GM18873 (cell line): ENCODE results near the gene CA12.

ENCODE experiments used
- ATAC-seq: cut with Tn5 transposase; IDR thresholded peaks from one replicate; pipeline ENCODE4 v1.9.1; 2021; ENCODE audit warnings: mild to moderate bottlenecking, moderate library complexity, moderate number of reproducible peaks; ENCODE audit not compliant: unreplicated experiment, low FRiP score

Gene CA12

DNA sequence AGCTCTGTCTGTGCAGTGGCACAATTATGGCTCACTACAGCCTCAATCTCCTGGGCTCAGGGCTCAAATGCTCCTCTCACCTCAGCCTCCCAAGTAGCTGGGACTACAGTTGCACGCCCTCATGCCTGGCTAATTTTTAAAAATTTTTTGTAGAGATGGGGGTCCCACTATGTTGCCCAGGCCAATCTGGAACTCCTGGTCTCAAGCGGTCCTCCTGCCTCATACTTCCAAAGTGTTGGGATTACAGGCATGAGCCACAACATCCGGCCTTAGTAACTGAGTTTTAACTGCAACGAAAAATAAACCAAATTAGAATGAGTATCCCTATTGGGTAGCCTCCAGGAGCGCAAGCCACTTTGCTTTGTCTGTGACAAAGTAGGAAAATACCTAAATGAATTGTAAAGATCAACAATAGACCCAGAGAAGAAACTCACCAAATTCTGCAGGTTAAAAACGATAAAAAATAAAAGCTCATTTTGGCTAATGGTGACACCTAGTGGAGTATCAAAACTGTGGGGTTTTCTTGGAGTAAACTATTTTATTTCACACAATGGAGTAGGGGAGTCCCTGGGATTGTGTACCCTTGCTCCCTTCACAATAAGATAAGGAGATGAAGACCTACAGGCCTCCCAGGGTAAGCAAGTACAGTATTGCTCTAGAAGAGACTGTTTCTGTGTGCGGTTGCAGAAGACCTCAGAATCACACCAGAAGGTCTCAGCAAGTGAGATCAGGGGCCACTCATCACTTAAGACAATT is 21.0 kb upstream of the CA12 start:
- ATAC-seq: no peak

DNA sequence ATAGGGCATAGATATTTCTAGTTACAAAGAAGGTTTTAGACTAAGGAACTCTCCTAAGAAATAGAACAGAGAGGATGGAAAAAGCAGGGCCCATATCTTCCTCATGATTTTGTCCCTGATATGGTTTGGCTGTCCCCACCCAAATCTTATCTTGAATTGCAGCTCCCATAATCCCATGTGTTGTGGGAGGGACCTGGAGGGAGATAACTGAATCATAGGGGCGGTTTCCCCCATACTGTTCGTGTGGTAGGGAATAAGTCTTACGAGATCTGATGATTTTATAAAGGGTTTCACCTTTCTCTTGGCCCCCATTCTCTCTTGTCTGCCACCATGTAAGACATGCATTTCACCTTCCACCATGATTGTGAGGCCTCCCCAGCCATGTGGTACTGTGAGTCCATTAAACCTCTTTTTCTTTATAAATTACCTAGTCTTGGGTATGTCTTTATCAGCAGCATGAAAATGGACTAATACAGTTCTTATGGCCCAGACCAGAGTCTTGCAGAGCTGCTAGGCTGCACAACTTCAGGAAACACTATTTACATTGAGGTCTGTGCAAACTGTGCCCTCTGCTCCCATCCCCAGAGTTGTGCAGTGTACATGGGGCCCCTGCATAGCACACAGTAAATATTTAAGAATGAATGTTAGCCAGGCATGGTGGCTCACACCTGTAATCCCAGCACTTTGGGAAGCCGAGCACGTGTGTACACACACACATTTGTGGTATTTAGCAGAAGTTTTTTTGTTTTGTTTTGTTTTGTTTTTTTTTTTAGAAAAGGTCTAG is 20.3 kb upstream of the CA12 start:
- no peak for ATAC-seq

DNA sequence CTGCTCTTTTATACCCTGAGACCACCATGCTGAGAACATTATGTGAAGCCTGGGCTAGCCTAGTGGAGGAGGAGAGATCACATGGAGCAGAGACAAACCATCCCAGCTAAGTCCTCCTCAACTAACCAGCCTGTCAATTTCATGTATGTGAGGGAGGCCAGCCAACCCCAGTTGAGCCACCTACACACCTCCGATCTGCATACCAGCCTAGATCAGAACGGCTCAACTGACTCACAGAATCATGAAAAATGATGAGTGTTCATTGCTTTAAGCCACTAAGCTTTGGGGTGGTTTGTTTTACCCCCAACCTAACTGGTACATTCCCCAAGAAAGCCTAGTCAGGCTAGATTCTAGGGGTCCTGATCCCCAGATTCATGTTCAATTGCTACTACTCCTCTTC is 19.4 kb upstream of the CA12 start:
- no peak for ATAC-seq

DNA sequence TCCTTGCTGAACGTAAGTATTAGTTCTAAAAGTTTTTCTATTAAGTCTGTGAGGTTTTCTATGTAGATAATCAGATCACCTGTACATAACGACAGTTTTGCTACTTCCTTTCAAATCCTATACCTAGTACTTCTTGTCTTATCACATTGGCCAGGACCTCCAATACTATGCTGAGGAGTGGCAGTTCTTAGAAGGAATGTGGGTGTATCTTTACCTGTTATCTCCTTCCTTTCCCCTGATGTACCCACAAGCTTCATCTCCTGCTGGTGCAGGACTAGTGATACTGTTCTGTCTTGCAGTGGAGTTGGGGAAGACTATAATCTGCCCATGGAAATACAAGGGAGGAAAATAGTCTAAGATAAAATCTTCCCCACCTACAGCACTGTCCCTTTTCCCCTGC is 16.8 kb upstream of the CA12 start:
- ATAC-seq: no peak

DNA sequence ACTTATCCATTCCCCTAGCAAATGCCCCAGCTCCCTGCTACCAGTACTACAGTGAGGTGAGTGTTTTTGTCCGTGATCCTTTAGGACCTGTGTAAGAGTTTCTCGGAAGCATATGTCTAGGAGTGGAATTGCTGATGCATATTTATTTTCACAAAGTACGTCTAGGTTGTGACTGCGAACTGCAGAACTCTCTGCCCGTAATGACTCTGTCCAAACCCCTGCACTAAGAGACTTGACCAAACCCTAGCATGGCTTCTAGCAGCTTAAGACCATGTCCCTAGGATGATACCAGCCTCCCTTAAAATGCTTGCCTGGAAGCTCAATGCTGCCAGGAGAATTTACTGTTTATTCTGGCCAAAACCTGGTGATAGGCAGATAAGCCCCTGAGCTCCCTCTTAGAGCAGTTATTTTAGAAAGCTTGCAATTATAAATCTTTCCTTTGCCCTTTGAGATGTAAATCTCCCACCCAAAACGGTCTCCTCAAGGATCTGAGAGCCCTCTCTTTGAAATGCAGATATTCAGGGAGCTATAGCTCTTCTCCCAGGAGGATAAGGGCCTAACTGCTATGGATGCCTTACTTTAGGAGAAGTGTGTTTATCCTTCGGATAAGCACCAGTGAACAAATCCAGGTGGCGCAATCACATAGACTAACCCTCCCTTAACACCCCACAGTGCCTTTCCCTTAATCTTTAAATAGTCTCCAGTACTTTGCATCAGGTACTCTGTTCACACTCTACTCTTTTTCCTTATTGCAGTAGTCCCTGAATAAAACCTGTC is 14.7 kb upstream of the CA12 start:
- no peak for ATAC-seq

DNA sequence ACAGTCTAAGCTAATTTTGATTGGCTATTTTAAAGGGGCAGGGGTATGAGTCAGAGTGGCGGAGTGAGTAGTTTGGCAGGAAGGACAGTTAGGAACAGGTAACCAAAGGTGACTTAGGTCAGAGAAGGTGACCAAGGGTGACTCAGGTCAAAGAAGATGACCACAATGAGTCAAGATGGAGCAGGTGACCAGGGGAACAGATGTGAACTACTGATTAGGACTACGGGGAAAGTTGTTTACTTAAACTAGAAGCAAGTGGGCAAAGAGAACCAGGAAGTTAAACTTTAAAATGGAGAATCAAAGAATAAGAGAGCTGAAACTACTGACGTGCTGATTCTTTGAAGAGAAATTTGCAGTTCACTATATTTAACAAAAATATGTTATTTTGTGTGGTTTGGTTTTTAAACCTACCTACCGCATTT is 14.1 kb upstream of the CA12 start:
- ATAC-seq: no peak

DNA sequence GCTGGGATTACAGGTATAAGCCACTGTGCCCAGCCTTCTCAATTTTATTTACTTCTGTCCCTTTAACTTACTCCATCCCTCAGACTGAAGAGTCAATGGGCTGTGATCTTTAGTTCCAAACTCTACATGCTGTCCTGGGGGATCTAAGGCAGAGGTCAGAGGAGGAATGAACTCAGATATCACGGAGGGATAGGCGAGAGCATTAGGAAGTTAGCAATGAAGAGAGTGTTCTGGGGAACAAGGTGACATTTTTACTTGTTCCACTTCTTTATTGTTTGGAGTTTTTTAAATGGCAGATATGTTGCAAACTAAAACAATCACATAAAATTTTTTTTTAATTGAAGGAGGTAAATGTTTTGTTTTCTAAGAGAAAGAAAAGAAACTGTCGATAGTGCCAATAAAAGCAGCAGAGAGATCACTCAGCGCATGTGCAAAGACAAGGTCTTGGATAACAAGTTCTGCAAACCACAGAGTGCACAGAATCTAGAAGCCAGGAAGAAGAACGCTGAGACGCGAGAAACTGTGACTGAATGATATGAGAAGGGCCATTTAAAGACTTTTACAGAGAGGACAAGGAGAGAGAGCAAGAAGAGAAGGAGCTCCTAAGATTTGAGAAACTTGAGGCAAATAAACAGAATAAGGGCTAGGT is 10.8 kb upstream of the CA12 start:
- ATAC-seq: no peak

DNA sequence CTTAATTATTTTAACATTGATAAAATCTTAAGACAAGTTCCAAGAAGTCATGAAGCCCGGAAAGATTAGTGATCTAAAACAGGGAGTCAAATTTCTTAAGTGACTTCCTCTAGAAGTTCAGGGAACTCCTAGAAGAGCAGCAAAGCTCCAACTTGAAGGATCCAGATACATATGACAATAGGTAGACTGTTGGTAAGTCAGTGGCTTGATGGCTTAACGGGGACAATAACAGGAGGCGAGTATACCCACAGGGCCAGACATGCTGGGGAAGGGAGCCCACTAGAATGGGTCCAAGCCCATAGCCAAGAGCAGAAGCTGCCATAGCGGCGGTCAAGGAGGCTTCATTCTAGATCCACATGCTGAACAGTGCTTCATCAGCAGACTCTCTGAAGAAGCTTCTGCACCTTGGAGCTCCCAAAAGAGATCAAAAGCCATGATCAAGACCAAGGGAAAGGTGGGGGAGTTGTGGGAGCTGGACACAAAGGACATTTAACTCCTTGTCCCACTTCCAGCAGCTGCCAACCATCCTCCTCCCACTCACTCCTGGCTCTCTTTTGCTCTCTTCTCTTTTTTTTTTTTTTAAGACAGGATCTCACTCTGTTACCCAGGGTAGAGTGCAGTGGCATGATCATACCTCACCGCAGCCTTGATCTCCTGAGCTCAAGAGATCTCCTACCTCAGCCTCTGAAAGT is 10.2 kb upstream of the CA12 start:
- no peak for ATAC-seq

DNA sequence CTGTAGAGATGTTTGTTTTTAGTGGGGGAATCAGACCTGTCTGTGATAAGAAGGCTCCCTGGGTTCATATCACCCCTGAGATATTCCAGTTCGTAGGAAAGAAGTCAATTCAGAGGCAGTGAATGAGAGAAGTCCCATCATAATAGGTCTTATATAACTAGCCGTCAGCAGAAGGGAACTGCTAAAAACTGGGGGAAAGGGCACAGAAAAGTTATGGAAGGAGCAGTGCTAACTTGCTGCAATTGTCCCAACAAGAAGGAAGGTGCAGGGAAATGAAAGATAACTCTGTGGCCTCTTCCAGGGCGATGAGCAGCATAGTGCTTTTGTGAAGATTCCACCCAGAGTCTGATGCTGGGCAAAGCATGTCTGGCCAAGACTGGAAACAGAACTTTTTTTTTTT is 9.0 kb upstream of the CA12 start:
- ATAC-seq: no peak

DNA sequence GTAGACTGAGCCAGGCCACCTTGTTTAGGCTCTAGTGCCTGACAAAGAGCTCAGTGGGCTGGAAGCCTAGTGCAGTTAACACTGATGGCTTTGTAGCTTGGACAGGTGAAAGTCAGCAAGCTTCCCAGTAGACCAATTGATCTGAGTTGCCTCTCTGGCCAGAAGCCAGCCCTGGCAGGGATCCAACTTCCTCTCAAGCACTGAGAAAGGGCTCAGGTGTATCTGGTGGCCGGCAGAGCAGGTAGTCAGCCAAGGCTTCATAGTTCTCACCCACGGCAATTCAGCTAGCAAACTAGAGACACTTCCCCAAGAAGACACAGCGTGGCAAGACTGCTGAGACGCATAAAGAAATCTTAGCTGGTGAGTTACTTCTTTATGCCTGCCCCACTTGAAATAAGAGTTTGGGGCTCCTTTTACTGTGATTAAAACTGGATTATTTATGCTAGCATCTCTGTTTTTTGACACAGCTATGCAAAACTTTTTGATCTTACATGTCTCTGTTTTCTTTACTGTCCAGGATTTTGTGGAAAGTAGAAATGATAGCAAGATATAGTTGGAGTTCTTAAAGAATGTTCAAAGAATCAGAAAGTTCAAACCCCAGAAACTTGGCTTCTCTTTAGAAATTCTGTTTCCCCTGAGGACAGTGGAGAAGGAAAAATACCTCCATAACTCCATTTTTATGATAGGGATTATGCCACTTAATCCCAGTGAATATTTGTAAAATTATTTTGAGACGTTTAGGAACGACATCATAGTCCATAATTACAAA is 8.4 kb upstream of the CA12 start:
- ATAC-seq: no peak

DNA sequence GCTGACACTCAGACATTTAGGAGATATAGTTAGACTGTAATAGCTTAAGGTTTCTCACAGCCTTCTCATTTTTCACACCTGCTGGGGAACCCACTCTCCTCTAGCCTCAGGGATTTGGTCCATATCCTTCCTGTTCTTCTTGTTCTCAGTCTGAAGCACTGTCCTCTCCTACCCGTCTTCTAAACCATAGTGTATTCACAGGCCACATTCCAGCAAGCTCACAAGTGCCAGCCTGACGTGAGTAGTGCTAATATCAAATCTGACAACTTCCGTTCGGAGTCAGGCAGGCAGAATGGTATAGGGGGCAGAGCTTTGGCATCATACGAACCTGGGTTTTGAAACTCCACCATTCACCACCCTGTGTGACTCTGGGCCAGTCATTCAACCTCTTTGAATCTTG is 6.9 kb upstream of the CA12 start:
- no peak for ATAC-seq

DNA sequence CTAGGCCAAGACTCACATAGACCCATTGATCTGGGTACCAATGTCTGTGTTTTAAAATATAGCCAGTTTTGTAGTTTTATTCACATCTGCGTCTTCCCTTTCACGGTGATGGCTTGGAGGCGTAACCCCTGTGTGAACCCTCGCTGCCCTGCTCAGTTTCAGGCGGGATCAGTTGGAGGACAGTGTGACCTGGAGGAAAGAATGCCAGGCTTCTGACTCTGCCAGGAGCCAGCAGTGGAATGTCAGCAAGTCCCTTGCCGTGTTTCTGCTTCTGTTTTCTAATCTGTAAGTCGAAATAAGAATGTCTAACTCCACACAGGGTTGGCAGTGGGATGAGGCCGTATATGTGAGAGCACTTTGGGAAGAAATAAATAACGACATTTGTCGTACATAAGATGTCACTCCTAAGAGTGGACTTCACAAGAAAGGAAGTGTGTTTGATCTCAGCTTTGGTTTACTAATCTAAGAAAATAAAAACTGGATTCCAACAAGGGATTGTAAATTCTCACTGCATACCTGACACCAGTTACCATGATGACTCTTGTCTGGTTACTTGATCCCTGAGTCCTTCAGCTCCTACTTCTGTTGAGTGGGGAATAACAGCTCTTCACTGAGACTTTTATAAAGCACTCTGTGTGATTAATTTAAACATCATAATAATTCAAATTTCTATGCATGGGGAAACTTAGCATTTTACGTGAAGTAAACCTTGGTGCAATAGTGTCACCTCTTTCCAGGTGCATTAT is 6.3 kb upstream of the CA12 start:
- ATAC-seq: no peak

DNA sequence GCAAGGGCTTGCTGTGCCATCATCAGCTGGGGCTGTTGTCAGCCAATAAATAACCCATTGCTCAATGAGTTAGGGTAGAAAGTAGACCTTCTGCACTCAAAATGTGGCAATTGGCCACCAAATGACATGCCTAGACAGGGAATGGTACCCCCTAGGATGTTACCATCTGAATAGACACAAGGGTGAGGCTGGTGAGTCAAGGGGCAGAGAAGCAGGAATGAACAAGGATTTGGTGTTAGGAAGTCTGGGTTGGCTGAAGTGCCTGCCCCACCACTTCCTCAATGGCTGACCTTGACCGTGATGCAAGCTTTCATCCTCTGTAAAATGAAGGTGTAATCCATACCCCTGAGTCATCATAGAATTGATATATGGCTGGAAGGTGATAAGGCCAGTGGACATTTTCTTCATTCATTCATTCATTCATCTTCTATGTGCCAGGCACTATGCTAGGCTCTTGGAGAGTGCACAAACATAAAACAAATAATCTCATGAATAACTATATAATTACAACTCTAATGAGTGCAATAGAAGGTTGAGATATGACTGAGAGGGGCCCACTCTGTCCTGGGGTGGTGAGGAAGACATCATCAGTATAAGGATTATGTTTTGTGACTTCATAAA is 4.4 kb upstream of the CA12 start:
- no peak for ATAC-seq

DNA sequence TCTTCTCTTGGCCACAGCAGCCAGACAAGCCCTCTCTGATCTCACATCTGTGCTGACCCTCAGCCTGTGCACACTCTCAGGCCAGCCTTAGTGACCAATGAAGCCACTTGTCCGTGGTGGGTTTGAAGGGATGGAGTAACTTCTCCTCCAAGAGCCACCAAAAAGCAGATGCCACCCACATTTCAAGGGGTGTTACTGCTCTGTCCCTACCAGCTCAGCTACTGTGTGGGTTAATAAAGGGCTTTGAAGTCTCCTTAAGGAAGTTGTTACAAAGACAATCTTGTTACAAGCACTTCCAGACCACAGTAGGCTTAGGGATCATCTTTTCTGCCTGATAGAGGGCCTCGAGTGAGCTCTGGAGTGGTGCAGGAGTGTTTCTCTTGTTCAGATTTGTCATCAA is 3.3 kb upstream of the CA12 start:
- ATAC-seq: no peak

DNA sequence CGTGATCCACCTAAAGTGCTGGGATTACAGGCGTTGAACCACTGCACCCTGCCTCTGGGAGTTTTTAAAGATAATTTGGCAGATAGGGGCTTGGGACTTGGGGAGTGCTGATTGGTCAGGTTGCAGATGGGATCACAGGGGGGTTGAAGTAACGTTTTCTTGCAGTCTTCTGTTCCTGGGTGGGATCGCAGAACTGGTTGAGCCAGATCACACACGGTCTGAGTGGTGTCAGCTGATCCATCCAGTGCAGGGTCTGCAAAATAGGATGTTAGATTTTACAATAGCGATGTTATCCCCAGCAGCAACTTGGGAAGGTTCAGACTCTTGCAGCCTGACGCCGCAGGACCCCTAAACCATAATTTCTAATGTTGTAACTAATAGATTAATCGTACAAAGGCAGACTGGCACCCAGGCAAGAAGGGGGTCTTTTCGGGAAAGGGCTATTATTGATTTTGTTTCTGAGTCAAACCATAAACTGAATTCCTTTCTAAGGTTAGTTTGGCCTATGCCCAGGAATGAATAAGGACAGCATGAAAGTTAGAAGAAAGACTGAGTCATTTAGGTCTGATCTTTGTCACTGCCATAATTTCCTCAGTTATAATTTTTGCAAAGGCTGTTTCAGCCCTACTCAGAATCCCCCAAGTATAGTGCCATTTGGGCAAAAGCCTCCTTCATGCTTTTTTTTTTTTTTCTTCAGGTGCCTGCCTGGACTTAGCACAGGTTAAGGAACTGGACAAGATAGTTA is 1.5 kb upstream of the CA12 start:
- no peak for ATAC-seq

DNA sequence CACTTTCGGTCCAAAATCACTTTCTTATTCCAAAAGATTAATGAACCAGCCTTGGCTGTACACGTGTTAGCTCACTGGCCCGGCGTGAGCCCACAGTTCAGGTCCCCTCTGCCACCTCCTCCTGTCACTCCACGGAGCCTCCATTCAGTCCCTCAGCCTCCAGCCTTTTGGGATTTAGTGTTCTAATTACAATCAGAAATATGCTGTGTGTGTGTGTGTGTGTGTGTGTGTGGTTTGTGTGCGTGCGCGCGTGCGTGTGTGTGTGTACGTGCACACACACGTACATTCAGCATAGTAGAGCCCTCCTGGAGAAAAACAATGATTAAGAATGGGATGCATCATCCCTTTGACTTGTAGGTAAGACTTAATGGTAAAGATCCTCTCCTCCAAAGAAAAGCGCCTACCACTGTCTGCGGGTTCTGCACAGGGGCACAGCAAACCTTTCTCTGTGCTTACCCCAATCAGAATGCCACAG is 801 bp downstream of the CA12 start:
- ATAC-seq: no peak

DNA sequence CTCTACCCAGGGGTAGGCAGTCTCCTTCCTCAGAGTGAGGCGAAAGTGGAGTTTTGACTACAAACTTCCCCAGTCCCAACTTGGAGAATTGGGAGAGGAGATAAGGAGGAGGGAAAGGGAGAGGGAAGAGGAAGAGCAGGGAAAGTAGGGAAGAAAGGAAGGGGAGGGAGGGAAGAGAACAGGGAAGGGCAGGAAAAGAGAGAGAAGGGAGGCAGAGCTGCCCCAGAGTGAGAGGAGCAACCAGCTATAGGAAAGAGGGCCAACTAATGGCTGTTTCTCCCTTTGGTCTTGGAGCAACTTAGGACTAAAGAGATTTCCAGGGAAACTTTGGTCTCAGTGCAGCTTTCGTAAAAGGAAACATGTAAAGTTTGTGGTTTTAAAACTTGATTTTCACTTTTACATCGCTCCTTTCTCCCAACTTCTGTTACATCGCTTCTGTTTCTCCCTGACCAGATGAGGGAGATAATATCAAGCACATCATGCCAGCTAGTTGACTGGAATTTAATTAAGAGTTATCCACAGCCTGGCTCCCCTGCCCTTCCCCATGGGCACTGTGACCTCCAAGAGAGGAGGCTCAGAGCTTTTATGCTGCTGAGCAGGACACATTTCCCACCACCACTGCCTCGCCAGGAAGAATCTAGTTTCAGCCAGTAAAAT is 1.4 kb downstream of the CA12 start:
- no peak for ATAC-seq
